GM21737 (cell line): ENCODE measurements around the gene PRSS27.

ENCODE experiments used
- ATAC-seq: cut with Tn5 transposase; IDR thresholded peaks from one replicate; pipeline ENCODE4 v1.9.1; 2021; ENCODE audit warnings: mild to moderate bottlenecking, moderate library complexity; ENCODE audit not compliant: unreplicated experiment

The PRSS27 gene

GRCh38 chr16:2752035-2752849, 32.2 kb upstream of the PRSS27 start, which contains the start of gene SRRM2:
TSS of gene SRRM2 (plus strand) at chr16:2752638. CDS start at chr16:2756365, 3,727 bp downstream.
- ATAC-seq = peak; percentile 70

GRCh38 chr16:2751577-2752034, 31.6 kb upstream of the PRSS27 start:
- ATAC-seq = peak; percentile 32

DNA sequence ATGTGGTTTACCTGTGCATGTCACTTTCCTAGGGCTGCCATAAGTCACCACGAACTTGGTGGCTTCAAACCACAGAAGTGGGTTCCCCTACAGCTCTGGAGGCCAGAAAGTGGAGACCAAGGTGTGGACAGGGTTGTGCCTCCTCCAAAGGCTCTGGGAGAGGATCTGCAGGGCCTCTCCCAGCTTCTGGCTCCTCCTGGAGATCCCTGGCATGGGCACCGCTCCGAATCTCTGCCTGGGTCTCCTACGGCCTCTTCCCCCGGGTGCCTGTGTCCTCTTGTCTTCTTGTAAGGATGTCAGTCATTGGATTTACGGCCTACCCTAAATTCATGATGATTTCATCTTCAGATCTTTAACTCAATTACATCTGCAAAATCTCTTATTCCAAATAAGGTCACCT, 29.9 kb upstream of the PRSS27 start:
- ATAC-seq = no peak

GRCh38 chr16:2749476-2749875, 29.5 kb upstream of the PRSS27 start:
- no peak for ATAC-seq

GRCh38 chr16:2748757-2749455, 28.9 kb upstream of the PRSS27 start:
- ATAC-seq = no peak

DNA sequence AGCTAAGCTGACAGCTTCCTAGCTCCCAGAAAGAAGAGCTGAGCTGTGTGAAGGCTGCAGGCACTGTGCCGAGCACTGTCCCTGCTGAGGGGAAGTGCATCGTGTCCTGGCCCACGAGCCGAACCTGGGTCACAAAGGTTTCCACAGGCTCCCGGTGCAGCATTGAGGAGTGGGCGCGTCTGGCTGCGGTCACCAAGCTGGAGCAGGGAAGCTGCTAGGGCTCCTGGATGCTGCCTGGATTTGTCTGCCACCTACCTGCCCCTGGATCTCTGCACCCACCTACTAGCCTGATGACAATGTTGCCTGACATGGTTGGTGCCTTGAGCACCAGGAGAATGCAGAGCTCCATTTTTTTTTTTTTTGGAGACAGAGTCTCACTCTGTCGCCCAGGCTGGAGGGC, 25.9 kb upstream of the PRSS27 start:
- ATAC-seq = no peak

DNA sequence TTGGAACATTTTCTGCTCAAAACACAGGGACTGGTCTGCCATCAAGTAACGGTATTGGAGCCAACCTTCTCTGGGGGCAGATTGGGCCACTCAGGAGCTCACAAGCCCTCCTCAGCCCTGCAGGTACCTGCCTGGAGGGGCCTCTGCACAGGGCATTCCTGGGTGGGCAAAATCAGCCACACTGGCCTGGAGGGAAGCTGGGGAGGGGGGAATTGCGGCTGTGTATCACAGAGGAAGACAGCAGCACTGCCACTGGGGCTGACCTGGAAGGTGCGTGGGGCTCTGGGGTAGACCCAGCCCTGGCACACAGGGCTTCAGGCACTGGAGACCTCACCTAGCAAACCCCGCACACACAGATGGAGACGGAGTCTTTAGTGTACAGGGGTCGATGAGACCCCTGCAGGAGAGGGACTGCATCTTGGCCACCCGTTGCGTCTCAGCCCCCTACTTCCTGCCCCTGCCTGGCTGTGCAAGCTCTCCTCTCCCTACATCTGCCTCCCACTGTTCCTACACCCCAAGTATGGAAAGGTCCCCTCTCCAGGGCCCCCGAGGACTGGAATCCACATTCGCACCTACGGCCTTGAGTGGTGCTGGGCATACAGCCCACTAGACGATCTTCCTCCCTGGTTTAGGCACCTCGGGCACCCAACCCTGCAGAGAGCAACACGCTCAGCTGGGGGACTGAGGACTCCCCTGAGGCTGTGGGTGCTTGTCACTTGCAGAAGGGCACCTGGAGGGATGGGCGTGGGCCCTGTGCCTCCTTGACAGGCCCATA, 25.3 kb upstream of the PRSS27 start:
- no peak for ATAC-seq

DNA sequence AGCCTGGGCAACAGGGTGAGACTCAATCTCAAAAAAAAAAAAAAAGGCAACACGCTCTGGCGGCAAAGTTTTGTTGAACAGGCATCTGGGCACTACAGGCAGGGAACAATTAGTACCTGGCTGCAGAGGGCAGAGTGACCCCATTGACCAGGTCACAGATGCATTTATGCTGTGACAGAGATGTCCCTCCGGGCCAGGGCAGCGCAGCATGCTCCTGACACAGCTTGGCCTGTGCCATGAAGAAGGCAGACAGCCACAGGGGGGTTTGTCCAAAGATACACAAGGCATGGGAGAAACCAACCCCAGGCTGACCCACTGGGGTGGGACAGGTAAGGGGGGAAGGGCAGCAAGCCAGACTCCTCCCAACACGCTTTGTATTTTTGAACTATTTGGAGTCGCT, 24.7 kb upstream of the PRSS27 start:
- ATAC-seq = no peak

GRCh38 chr16:2743007-2743810, 23.2 kb upstream of the PRSS27 start:
- ATAC-seq = no peak

DNA sequence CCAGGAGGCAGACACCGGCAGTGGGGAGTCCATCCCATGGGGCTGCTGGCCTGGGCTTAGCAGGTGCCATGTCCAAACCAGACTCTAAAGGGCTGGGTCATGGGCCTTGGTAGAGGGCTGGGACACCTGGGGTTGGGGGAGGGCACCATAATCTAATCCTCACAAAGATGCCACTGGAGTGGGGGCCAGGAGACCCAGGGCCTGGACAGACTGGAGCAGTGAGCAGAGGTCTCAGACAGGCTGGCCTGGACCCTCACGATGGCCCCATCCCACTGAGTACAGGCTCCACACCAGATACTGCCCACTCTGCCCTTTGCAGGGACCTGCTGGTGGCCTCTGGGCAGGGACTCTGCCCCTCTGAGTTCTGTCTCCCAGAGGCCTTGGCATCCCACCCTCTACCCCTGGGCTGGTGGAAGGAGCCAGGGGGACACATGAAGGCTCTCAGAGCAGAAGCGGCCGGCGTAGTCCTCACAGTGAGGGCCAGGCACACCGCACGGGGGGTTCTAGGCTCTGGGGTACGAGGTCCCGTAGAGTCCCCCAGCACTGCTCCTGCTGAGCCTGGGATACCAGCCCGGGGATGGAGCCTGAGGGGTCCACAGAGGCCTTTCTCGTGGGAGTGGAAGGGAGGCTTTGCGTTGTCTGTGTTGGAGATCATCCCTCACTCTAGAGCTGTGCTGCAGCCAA, 22.4 kb upstream of the PRSS27 start:
- no peak for ATAC-seq

- no peak for ATAC-seq
Observed at GRCh38 chr16:2741168-2741567, 21.1 kb upstream of the PRSS27 start.

DNA sequence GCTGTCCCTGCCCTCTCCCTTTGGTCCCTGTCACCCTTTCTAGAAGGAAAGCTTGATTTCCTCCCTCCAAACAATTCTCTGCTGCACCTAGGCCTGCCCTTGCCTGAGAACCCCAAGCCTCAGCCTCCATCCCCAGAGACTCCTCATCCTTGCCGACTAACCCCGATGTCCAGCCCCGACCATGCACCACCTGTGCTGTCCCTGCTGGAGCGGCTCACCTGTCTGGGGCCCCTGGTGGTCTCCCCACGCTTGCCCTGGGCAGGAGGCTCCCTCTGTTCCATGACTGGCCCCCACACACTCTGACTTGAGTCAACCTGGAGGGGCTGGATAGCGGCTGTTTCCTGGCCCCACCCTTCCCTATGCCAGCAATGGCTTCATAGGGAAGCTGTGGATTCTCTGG, 20.5 kb upstream of the PRSS27 start:
- ATAC-seq = no peak

DNA sequence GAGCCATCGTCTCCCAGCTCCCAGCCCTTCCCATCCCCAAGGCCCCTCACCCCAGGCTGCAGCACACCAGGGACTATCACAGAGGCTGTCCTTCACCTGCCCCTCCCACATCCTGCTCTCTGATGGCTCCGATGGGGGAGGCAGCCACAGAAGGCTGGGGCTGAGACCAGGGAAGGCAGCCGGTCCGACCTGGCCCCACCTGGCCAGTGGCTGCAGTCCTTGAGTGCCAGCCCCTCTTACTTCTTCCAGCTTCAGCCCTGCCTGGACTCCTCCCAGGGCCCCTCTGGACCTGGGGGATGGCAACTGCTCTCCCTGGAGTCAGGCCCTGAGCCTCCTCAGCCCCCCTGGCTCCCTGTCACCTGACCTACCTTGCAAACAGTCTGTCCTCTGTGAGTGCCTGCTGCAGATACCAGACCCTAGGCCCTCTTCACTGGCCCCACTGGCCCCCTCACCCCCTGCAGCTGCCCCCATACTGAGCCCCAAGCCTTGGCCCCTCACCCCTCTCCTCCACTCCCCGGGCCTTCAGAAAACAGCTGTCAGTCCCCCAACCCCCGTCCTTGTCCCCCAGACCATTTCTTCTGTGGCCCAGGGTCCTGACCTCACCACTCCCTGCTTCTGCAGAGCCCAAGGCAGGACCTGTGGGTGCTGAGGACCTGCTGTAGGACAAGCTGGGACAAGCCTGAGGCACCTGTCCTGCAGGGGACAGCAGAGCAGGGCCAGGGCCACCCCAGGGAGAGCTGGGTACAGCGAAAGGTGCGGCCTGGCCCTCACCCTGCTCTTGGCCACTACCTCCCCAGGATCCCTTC, 19.8 kb upstream of the PRSS27 start:
- ATAC-seq = no peak

DNA sequence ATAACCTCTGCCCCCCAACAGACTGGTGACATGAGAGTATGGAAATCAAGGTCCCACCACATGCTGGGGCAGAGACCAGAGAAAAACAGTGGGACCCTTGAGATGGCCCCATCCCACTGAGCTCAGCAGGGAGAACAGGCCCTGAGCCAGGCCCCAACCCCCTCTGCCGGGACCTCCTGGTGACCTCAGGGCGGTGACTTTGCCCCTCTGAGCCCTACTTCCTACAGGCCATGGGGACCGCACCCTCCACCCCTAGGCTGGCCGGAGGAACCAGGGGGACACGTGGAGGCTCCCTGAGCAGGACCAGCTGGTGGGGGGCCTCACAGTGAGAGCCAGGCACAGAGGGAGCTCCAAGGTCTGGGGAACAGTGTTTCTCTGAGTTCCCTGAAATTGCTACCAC, 18.6 kb upstream of the PRSS27 start:
- no peak for ATAC-seq

DNA sequence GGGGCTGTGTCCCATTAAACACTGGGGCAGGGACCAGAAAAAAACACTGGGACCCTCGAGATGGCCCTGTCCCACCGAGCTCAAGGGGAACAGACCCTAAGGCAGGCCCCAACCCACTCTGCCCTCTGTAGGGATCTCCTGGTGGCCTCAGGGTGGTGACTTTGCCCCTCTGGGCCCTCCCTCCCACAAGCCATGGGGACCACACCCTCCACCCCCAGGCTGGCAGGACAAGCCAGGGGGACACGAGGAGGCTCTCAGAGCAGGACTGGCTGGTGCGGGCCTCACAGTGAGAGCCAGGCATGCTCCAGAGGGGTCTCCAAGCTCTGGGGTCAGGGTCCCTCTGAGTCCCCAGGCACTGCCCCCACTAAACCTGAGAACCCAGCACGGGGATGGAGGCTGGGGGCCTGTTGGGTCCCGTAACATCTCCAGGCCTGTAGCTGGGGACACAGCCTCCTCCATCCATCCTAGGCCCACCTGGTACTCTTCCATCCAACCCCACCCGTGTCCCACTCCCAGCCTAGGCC, 17.9 kb upstream of the PRSS27 start:
- no peak for ATAC-seq

- ATAC-seq = no peak
Observed at GRCh38 chr16:2737238-2737605, 17.2 kb upstream of the PRSS27 start.

- ATAC-seq = no peak
Observed at GRCh38 chr16:2736476-2737237, 16.6 kb upstream of the PRSS27 start.

DNA sequence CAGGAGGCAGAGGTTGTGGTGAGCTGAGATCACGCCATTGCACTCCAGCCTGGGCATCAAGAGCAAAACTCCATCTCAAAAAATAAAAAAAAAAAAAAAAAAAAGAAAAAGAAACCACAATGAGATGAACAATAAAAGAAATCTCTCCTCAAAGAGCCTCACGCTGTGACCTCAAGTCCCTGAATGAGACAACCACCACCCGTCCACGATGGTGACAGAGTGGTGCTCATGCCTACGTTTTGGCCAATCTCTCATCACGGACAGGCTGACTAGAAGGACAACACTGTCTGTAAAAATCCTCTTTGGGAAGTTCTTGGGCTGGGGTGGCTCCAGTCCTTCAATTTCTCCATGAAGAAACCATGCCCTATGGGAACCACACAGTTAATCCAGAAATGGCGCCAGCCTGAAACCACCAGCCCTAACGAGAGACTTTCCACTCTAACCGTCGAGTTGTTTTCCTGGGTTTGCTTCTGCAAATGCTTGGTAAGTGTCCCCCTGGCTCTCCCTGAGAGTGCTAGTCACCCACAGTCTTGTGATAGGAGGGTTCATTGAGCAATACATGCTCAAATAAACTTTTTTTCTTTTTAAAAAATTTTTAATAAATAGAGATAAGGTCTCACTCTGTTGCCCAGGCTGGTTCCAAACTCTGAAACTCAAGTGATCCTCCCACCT, 15.0 kb upstream of the PRSS27 start:
- no peak for ATAC-seq
